ENCODE data around the gene IGSF9. TPM values are rescaled to one million over a fixed set of nuclear protein-coding genes. Genes with fewer than 3 reads are reported as not detected.
A peak's percentile ranks its signal among the peaks of the same experiment; 100 is the strongest.
"Not testable (repeated sequence)": the region's sequence is repeated elsewhere in the genome, so short reads cannot be mapped to it uniquely, and the experiment has no call there.

The IGSF9 gene
- total RNA-seq, 1 experiment from 2014 or later = not detected

- peak; percentile 28 for DNase-seq (ENCODE audit: low read depth)
Measured at GRCh38 chr1:159921251-159921650, 24.2 kb downstream of the IGSF9 start.

- DNase-seq (ENCODE audit: low read depth) = no peak
Measured at GRCh38 chr1:159920651-159921050, 24.8 kb downstream of the IGSF9 start.

DNA sequence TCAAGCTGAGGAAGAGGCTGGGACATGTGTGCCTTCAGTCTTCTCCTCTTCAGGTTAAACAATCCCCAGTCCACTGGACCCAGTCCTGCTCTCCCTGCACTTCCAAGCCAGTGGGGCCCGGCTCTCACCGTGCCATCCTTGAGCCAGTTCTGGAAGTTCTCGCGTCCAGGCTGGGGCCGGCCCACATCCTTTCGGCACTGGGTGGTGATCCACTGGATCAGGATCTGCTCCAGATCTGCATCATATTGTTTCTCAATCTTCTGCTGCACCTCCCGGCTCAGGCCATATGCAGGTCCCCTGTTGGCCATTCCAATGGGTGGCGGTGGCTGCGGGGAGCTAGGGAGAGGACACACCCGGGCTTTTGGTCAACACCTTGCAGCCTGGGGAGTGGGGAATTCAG lies 25.2 kb downstream of the IGSF9 start:
- no peak for DNase-seq (ENCODE audit: low read depth)

DNA sequence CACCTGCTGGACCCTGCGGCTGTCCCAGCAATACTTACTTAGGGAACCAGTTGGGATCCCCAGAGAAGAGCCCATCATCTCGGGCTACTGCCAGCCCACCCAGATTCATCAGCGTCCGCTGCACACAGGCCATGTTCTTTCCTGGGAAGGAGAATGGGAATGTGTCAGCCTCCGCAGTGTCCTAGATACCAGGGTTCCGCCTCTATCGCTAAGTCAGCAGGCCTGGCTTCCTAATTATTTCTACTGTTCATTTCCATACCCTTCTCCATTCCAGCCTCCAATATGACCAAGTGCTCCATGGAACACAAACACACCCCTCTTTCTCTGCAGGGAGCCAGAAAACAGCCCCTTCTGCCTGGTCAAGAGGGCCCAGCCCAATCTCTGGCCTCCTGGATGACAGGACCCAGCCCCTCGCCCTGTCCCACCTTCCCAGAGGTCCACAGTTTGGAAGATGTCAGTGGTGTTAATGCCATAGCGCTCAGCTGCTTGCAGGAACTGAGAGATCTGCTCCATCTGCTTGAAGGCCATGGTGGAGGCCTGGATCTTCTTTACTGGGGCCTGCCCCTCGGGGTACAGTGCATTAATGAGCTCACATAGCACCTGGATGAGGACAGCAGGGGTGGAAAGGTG lies 26.1 kb downstream of the IGSF9 start:
- no peak for DNase-seq (ENCODE audit: low read depth)

DNA sequence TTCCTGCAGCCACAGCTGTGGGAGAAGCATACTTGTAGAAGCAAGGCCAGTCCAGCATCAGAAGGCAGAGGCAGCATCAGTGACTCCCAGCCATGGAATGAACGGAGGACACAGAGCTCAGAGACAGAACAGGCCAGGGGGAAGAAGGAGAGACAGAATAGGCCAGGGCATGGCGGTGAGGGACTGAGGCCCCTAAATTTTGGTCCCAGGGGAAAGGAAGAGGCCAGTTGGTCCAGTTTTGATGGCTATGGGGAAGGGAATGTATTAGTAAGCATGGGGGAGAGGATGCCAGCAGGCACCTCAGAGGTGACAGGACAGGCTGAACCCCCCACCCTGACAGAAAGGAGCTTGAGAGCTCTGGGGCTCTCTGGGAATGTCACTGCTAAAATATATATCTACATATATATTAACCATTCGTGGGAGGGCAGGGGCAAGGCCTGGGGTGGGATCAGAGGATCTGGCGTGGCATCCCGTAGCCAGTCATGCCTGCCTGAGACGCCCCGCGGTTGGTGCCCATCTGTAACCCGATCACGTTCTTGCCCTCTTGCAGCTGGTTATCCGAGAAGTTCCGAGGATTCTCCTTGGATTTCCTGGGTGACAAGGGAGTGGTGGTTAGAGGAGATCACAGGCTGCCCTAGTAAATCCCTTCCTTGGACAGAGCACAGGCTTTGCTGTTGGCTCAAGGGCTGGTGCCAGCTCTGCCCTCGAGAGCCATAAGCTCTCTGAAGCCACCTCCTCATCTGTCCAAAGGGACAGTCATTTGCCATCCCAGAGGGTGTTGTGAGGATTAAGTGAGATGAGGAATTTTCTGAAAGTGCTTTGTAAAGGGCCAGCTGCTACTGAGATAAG lies 26.8 kb downstream of the IGSF9 start:
- peak; percentile 79 for DNase-seq (ENCODE audit: low read depth)

- DNase-seq (ENCODE audit: low read depth) = peak; percentile 67
Measured at GRCh38 chr1:159917533-159918351, 27.7 kb downstream of the IGSF9 start.

DNA sequence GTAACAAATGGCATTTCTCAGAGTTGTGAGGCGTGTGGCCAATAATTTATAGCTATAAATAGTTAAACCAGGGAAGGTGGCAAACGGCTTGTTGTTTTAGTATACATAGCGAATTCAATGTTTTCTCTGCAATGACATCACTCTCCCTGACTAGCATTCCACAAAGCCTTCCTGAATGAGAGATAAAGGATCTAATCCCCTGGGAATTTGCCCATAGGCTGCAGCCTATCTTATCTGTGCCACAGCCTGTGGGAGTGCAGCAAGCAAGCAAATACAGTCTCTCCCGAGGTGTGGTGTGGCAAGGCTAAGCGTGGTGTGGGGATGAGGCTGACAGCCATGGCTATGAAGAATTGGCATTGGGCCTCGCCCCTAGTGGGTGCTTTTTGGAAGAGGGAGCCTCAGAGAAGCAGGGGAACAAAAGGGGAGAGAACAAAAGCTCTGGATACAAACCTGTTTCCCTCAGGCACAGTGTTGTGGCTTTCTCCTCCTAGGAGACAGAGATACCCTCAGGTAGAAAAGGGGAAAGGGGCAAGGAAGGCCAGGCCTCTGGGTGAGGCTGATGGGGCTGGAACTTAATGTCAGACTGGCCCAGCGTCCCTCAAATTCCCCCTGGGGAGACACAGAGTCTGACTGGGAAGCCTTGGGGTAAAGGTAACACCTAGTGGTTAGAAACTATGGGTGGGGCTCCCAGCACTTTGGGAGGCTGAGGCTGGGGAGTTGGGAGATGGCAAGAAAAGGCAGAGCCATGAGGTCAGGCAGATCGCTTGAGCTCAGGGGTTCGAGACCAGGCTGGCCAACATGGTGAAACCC lies 29.0 kb downstream of the IGSF9 start:
- DNase-seq (ENCODE audit: low read depth) = peak; percentile 51

- DNase-seq (ENCODE audit: low read depth) = no peak
Measured at GRCh38 chr1:159915571-159916241, 29.7 kb downstream of the IGSF9 start.

GRCh38 chr1:159914252-159915018 lies 31.0 kb downstream of the IGSF9 start:
- no peak for DNase-seq (ENCODE audit: low read depth)

GRCh38 chr1:159913451-159914192 lies 31.8 kb downstream of the IGSF9 start:
- no peak for DNase-seq (ENCODE audit: low read depth)

GRCh38 chr1:159911326-159912070 lies 33.9 kb downstream of the IGSF9 start:
- no peak for DNase-seq (ENCODE audit: low read depth)

GRCh38 chr1:159908031-159908940 lies 37.1 kb downstream of the IGSF9 start:
- no peak for DNase-seq (ENCODE audit: low read depth)

GRCh38 chr1:159906960-159907359 lies 38.5 kb downstream of the IGSF9 start:
- DNase-seq (ENCODE audit: low read depth) = no peak

- DNase-seq (ENCODE audit: low read depth) = not testable (repeated sequence)
Measured at GRCh38 chr1:159904036-159904435, 41.4 kb downstream of the IGSF9 start.

DNA sequence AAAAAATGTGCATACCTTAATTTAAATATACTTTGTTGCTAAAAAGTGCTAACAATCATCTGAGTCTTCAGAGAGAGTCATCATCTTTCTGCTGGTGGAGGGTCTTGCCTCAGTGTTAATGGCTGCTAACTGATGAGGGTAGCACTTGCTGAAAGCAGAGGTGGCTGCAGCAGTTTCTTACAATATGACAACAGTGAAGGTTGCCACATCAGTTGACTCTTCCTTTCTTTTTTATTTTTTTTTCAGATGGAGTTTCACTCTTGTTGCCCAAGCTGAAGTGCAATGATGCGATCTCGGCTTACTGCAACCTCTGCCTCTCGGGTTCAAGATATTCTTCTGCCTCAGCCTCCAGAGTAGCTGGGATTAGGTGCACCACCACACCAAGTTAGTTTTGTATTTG lies 42.9 kb downstream of the IGSF9 start:
- no peak for DNase-seq (ENCODE audit: low read depth)

GRCh38 chr1:159900755-159901360 lies 44.6 kb downstream of the IGSF9 start:
- DNase-seq (ENCODE audit: low read depth) = no peak

- DNase-seq (ENCODE audit: low read depth) = no peak
Measured at GRCh38 chr1:159900086-159900680, 45.2 kb downstream of the IGSF9 start, which contains the start of gene CFAP45. Gene CFAP45 (minus strand): TSS chr1:159900165. CDS start chr1:159900098, 67 bp downstream.
